ENCODE measurements around the gene CD300H.
A peak's percentile ranks its signal among the peaks of the same experiment; 100 is the strongest.

CD300H gene

GRCh38 chr17:74549343-74549742, 18.0 kb downstream of the CD300H start:
- DNase-seq (ENCODE audit: low spot score), result no peak

GRCh38 chr17:74547736-74548135, 19.6 kb downstream of the CD300H start:
- DNase-seq (ENCODE audit: low spot score), result peak; percentile 22

- no peak for DNase-seq (ENCODE audit: low spot score)
These were observed 20.0 kb downstream of the CD300H start for GRCh38 chr17:74547264-74547663.

- DNase-seq (ENCODE audit: low spot score), result no peak
These were observed 20.7 kb downstream of the CD300H start for GRCh38 chr17:74546586-74546985.

- no peak for DNase-seq (ENCODE audit: low spot score)
These were observed 21.5 kb downstream of the CD300H start, which contains the start of gene CD300C for GRCh38 chr17:74545843-74546230. CD300C (minus strand) TSS chr17:74546115; CDS start chr17:74545782, 333 bp downstream.

GRCh38 chr17:74544991-74545842, 22.1 kb downstream of the CD300H start:
- DNase-seq (ENCODE audit: low spot score), result no peak

- DNase-seq (ENCODE audit: low spot score), result no peak
These were observed 23.2 kb downstream of the CD300H start for GRCh38 chr17:74543891-74544760.

- no peak for DNase-seq (ENCODE audit: low spot score)
These were observed 23.9 kb downstream of the CD300H start for GRCh38 chr17:74543406-74543805.

- no peak for DNase-seq (ENCODE audit: low spot score)
These were observed 24.5 kb downstream of the CD300H start for GRCh38 chr17:74542727-74543383.

- no peak for DNase-seq (ENCODE audit: low spot score)
These were observed 25.1 kb downstream of the CD300H start for GRCh38 chr17:74542166-74542565.

- DNase-seq (ENCODE audit: low spot score), result no peak
These were observed 25.9 kb downstream of the CD300H start for GRCh38 chr17:74541176-74542111.

GRCh38 chr17:74539281-74539820, 28.0 kb downstream of the CD300H start:
- DNase-seq (ENCODE audit: low spot score), result no peak

- DNase-seq (ENCODE audit: low spot score), result no peak
These were observed 30.4 kb downstream of the CD300H start for GRCh38 chr17:74536890-74537289.

GRCh38 chr17:74532115-74532514, 35.2 kb downstream of the CD300H start:
- no peak for DNase-seq (ENCODE audit: low spot score)

- DNase-seq (ENCODE audit: low spot score), result no peak
These were observed 36.0 kb downstream of the CD300H start, which contains the start of gene CD300LB for GRCh38 chr17:74531231-74531761. CD300LB (minus strand) TSS chr17:74531475; CDS start chr17:74531350, 125 bp downstream.

- no peak for DNase-seq (ENCODE audit: low spot score)
These were observed 36.5 kb downstream of the CD300H start for GRCh38 chr17:74530831-74531150.

- no peak for DNase-seq (ENCODE audit: low spot score)
These were observed 38.1 kb downstream of the CD300H start for GRCh38 chr17:74529243-74529642.

- no peak for DNase-seq (ENCODE audit: low spot score)
These were observed 38.7 kb downstream of the CD300H start for GRCh38 chr17:74528491-74529199.

GRCh38 chr17:74527756-74528155, 39.6 kb downstream of the CD300H start:
- DNase-seq (ENCODE audit: low spot score), result no peak

- no peak for DNase-seq (ENCODE audit: low spot score)
These were observed 40.2 kb downstream of the CD300H start for GRCh38 chr17:74527081-74527480.
